ENCODE data around the gene HOXD10. TPM values are rescaled to one million over a fixed set of nuclear protein-coding genes. Genes with fewer than 3 reads are reported as not detected.

The HOXD10 gene
- total and polyA plus RNA-seq, 9 of the 15 experiments (the other 6 are each of a cell fraction or from before 2014, with no cell fraction given), result not detected

DNA sequence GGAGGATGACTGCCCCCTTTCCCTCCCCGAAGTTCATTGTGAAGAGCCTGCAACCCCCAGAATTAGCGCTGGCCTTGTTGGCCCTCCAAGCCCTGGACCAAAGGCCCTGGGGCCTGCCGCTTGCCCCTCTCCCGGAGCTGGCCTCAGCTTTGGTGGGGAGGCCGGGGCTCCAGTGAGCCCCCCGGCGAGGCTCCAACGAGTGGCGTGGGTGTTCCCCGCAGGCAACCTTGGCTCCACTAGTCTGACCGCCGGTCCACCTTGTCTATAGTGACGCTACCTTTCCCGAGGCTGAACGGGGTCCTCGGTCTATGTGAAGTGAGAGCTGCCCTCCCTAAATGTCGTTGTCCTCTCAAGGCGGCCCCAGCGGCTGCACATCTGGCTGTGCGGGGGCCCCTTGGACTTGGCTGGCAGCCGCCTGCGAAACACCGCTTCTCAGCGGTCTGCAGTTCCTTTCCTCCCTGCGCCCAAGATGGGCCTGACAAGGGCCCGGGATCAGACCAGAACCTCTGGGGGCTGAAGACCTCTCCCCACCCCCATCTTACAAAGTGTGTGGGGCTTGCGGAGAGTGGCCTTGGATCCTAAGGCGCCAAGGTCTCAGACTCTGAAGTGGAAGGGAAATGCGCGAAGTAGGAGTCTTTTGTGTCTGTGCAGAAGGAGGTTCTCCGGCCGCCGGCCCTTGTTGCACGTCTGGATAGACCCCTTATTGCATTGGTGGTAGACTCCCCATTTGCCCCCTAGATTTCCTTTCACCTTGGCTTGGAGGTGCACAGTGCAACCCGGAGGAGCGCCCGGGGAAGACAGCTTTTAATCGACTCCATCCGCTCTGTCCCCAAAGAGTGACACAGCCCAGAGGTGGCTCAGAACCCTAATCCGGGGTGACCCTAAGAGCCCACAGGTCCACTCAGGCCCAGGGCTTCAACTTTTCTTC lies 3.9 kb upstream of the HOXD10 start (continued):
- TF ChIP-seq, protein P1, sequence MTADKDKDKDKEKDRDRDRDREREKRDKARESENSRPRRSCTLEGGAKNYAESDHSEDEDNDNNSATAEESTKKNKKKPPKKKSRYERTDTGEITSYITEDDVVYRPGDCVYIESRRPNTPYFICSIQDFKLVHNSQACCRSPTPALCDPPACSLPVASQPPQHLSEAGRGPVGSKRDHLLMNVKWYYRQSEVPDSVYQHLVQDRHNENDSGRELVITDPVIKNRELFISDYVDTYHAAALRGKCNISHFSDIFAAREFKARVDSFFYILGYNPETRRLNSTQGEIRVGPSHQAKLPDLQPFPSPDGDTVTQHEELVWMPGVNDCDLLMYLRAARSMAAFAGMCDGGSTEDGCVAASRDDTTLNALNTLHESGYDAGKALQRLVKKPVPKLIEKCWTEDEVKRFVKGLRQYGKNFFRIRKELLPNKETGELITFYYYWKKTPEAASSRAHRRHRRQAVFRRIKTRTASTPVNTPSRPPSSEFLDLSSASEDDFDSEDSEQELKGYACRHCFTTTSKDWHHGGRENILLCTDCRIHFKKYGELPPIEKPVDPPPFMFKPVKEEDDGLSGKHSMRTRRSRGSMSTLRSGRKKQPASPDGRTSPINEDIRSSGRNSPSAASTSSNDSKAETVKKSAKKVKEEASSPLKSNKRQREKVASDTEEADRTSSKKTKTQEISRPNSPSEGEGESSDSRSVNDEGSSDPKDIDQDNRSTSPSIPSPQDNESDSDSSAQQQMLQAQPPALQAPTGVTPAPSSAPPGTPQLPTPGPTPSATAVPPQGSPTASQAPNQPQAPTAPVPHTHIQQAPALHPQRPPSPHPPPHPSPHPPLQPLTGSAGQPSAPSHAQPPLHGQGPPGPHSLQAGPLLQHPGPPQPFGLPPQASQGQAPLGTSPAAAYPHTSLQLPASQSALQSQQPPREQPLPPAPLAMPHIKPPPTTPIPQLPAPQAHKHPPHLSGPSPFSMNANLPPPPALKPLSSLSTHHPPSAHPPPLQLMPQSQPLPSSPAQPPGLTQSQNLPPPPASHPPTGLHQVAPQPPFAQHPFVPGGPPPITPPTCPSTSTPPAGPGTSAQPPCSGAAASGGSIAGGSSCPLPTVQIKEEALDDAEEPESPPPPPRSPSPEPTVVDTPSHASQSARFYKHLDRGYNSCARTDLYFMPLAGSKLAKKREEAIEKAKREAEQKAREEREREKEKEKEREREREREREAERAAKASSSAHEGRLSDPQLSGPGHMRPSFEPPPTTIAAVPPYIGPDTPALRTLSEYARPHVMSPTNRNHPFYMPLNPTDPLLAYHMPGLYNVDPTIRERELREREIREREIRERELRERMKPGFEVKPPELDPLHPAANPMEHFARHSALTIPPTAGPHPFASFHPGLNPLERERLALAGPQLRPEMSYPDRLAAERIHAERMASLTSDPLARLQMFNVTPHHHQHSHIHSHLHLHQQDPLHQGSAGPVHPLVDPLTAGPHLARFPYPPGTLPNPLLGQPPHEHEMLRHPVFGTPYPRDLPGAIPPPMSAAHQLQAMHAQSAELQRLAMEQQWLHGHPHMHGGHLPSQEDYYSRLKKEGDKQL (CRISPR knock-in tag; IDR thresholded peaks at IDR 0.05; ENCODE audit: borderline replicate concordance), result no peak
- TF ChIP-seq HMG20B (CRISPR knock-in tag; IDR thresholded peaks at IDR 0.05), result no peak
- TF ChIP-seq ZNF398 (CRISPR knock-in tag; IDR thresholded peaks at IDR 0.05), result no peak
- TF ChIP-seq TFAM (CRISPR knock-in tag; conservative IDR thresholded peaks at IDR 0.05), result no peak
- TF ChIP-seq, protein P2, sequence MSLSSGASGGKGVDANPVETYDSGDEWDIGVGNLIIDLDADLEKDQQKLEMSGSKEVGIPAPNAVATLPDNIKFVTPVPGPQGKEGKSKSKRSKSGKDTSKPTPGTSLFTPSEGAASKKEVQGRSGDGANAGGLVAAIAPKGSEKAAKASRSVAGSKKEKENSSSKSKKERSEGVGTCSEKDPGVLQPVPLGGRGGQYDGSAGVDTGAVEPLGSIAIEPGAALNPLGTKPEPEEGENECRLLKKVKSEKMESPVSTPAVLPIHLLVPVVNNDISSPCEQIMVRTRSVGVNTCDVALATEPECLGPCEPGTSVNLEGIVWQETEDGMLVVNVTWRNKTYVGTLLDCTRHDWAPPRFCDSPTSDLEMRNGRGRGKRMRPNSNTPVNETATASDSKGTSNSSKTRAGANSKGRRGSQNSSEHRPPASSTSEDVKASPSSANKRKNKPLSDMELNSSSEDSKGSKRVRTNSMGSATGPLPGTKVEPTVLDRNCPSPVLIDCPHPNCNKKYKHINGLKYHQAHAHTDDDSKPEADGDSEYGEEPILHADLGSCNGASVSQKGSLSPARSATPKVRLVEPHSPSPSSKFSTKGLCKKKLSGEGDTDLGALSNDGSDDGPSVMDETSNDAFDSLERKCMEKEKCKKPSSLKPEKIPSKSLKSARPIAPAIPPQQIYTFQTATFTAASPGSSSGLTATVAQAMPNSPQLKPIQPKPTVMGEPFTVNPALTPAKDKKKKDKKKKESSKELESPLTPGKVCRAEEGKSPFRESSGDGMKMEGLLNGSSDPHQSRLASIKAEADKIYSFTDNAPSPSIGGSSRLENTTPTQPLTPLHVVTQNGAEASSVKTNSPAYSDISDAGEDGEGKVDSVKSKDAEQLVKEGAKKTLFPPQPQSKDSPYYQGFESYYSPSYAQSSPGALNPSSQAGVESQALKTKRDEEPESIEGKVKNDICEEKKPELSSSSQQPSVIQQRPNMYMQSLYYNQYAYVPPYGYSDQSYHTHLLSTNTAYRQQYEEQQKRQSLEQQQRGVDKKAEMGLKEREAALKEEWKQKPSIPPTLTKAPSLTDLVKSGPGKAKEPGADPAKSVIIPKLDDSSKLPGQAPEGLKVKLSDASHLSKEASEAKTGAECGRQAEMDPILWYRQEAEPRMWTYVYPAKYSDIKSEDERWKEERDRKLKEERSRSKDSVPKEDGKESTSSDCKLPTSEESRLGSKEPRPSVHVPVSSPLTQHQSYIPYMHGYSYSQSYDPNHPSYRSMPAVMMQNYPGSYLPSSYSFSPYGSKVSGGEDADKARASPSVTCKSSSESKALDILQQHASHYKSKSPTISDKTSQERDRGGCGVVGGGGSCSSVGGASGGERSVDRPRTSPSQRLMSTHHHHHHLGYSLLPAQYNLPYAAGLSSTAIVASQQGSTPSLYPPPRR (CRISPR knock-in tag; IDR thresholded peaks at IDR 0.05; ENCODE audit: borderline replicate concordance), result no peak
